C4-2B (cell line): Measurements from ENCODE around the gene RALB.

Experiments
- CTCF ChIP-seq: fragments of 450-650 bp; conservative IDR thresholded peaks from 2 replicates; pipeline ENCODE4 v1.5.1; 2017; ENCODE audit warnings: mild to moderate bottlenecking
- ZFX ChIP-seq: fragments of 450-650 bp; IDR thresholded peaks from 2 replicates; pipeline ENCODE4 v1.6.1; 2017

- TF ChIP-seq CTCF (no peak), ZFX (no peak)
These were observed 8.1 kb downstream of the RALB start for GRCh38 chr2:120260736-120261135.
